ENCODE measurements around the gene CCDC78.

The CCDC78 gene

GRCh38 chr16:726438-727290 lies at the start of gene CCDC78, which contains the start of gene HAGHL:
CCDC78 (minus strand) TSS chr16:726443; CDS start chr16:726367, 76 bp downstream.
HAGHL (plus strand) TSS chr16:727106; CDS start chr16:727510, 404 bp downstream.
- intact Hi-C loops (cut with micrococcal nuclease), result no loop called here

GRCh38 chr16:775236-775796 lies 49.1 kb upstream of the CCDC78 start:
- intact Hi-C loops (cut with micrococcal nuclease), result no loop called here
- Mint-ChIP-seq H3K9me3 (no peaks in the 10 kb centered on the region), H3K4me1 (ENCODE audit: low read depth) (no peaks in the 10 kb centered on the region), H3K27me3 (peaks cover 18% of the 10 kb centered on the region), H3K27ac (no peak overlapping the region), H3K36me3 (ENCODE audit: low read depth) (no peaks in the 10 kb centered on the region), H3K4me3 (no peak overlapping the region)

More at GRCh38 chr16:726438-727290, at the start of gene CCDC78, which contains the start of gene HAGHL:
- Mint-ChIP-seq H3K9me3 (no peaks in the 10 kb centered on the region), H3K36me3 (ENCODE audit: low read depth) (peaks cover 29% of the 10 kb centered on the region), H3K4me3 (peak within 1 kb of the TSS; percentile 73), H3K4me1 (ENCODE audit: low read depth) (peaks cover 20% of the 10 kb centered on the region), H3K27me3 (peaks cover 31% of the 10 kb centered on the region), H3K27ac (no peak within 1 kb of the TSS)

- intact Hi-C loops (cut with micrococcal nuclease), result no loop called here
- H3K36me3 Mint-ChIP-seq (ENCODE audit: low read depth), result no peaks in the 10 kb centered on the region
- H3K4me1 Mint-ChIP-seq (ENCODE audit: low read depth), result no peaks in the 10 kb centered on the region
- H3K27me3 Mint-ChIP-seq, result peaks cover 20% of the 10 kb centered on the region
- no peaks in the 10 kb centered on the region for H3K9me3 Mint-ChIP-seq
- no peak overlapping the region for H3K4me3 Mint-ChIP-seq
- no peak overlapping the region for H3K27ac Mint-ChIP-seq
Measured at GRCh38 chr16:774086-775001, 48.1 kb upstream of the CCDC78 start.

GRCh38 chr16:772959-773358 lies 46.7 kb upstream of the CCDC78 start:
- H3K27ac Mint-ChIP-seq, result no peak overlapping the region
- H3K36me3 Mint-ChIP-seq (ENCODE audit: low read depth), result no peaks in the 10 kb centered on the region
- no peaks in the 10 kb centered on the region for H3K9me3 Mint-ChIP-seq
- intact Hi-C loops (cut with micrococcal nuclease), result no loop called here
- no peak overlapping the region for H3K4me3 Mint-ChIP-seq
- H3K27me3 Mint-ChIP-seq, result peaks cover 21% of the 10 kb centered on the region
- H3K4me1 Mint-ChIP-seq (ENCODE audit: low read depth), result no peaks in the 10 kb centered on the region

- Mint-ChIP-seq H3K4me3 (no peak overlapping the region), H3K9me3 (no peaks in the 10 kb centered on the region), H3K36me3 (ENCODE audit: low read depth) (no peaks in the 10 kb centered on the region), H3K4me1 (ENCODE audit: low read depth) (no peaks in the 10 kb centered on the region), H3K27ac (no peak overlapping the region), H3K27me3 (peaks cover 17% of the 10 kb centered on the region)
- intact Hi-C loops (cut with micrococcal nuclease), result no loop called here
Measured at GRCh38 chr16:770411-770810, 44.2 kb upstream of the CCDC78 start.

GRCh38 chr16:769934-770333 lies 43.7 kb upstream of the CCDC78 start:
- Mint-ChIP-seq H3K27ac (no peak overlapping the region), H3K4me3 (no peak overlapping the region), H3K4me1 (ENCODE audit: low read depth) (no peaks in the 10 kb centered on the region), H3K9me3 (no peaks in the 10 kb centered on the region), H3K36me3 (ENCODE audit: low read depth) (no peaks in the 10 kb centered on the region), H3K27me3 (peaks cover 17% of the 10 kb centered on the region)
- intact Hi-C loops (cut with micrococcal nuclease), result no loop called here

- Mint-ChIP-seq H3K27ac (no peak overlapping the region), H3K36me3 (ENCODE audit: low read depth) (no peaks in the 10 kb centered on the region), H3K27me3 (peaks cover 17% of the 10 kb centered on the region), H3K4me3 (no peak overlapping the region), H3K9me3 (no peaks in the 10 kb centered on the region), H3K4me1 (ENCODE audit: low read depth) (no peaks in the 10 kb centered on the region)
- intact Hi-C loops (cut with micrococcal nuclease), result no loop called here
Measured at GRCh38 chr16:769184-769784, 43.0 kb upstream of the CCDC78 start.

- Mint-ChIP-seq H3K9me3 (no peaks in the 10 kb centered on the region), H3K4me3 (no peak overlapping the region), H3K36me3 (ENCODE audit: low read depth) (no peaks in the 10 kb centered on the region), H3K27me3 (peaks cover 17% of the 10 kb centered on the region), H3K27ac (no peak overlapping the region), H3K4me1 (ENCODE audit: low read depth) (no peaks in the 10 kb centered on the region)
- intact Hi-C loops (cut with micrococcal nuclease), result no loop called here
Measured at GRCh38 chr16:768428-768827, 42.2 kb upstream of the CCDC78 start.

- no peak overlapping the region for H3K4me3 Mint-ChIP-seq
- H3K27me3 Mint-ChIP-seq, result peaks cover 17% of the 10 kb centered on the region
- H3K9me3 Mint-ChIP-seq, result no peaks in the 10 kb centered on the region
- no peak overlapping the region for H3K27ac Mint-ChIP-seq
- no peaks in the 10 kb centered on the region for H3K4me1 Mint-ChIP-seq (ENCODE audit: low read depth)
- H3K36me3 Mint-ChIP-seq (ENCODE audit: low read depth), result no peaks in the 10 kb centered on the region
- intact Hi-C loops (cut with micrococcal nuclease), result no loop called here
Measured at GRCh38 chr16:767743-768235, 41.5 kb upstream of the CCDC78 start.

GRCh38 chr16:766820-767640 lies 40.8 kb upstream of the CCDC78 start:
- no peaks in the 10 kb centered on the region for H3K9me3 Mint-ChIP-seq
- peaks cover 17% of the 10 kb centered on the region for H3K27me3 Mint-ChIP-seq
- intact Hi-C loops (cut with micrococcal nuclease), result no loop called here
- no peak overlapping the region for H3K27ac Mint-ChIP-seq
- no peak overlapping the region for H3K4me3 Mint-ChIP-seq
- H3K36me3 Mint-ChIP-seq (ENCODE audit: low read depth), result no peaks in the 10 kb centered on the region
- H3K4me1 Mint-ChIP-seq (ENCODE audit: low read depth), result no peaks in the 10 kb centered on the region

GRCh38 chr16:766008-766819 lies 40.0 kb upstream of the CCDC78 start:
- no peak overlapping the region for H3K27ac Mint-ChIP-seq
- peaks cover 15% of the 10 kb centered on the region for H3K27me3 Mint-ChIP-seq
- H3K4me3 Mint-ChIP-seq, result no peak overlapping the region
- intact Hi-C loops (cut with micrococcal nuclease), result no loop called here
- no peaks in the 10 kb centered on the region for H3K4me1 Mint-ChIP-seq (ENCODE audit: low read depth)
- no peaks in the 10 kb centered on the region for H3K36me3 Mint-ChIP-seq (ENCODE audit: low read depth)
- H3K9me3 Mint-ChIP-seq, result no peaks in the 10 kb centered on the region

- Mint-ChIP-seq H3K9me3 (no peaks in the 10 kb centered on the region), H3K4me3 (no peak overlapping the region), H3K27ac (no peak overlapping the region), H3K4me1 (ENCODE audit: low read depth) (no peaks in the 10 kb centered on the region), H3K27me3 (peaks cover 13% of the 10 kb centered on the region), H3K36me3 (ENCODE audit: low read depth) (no peaks in the 10 kb centered on the region)
- intact Hi-C loops (cut with micrococcal nuclease), result no loop called here
Measured at GRCh38 chr16:765488-765865, 39.2 kb upstream of the CCDC78 start.

Measured in dendritic cell treated with granulocyte-macrophage colony-stimulating factor and Interleukin-4, amounts not matched to agents 40 ng/mL and 50 ng/mL, for 4 days (primary cell).